ENCODE data around the gene SVEP1.

SVEP1 gene

GRCh38 chr9:110591526-110591925, 12.0 kb upstream of the SVEP1 start:
- no peak overlapping the region for H3K27ac ChIP-seq
- TF ChIP-seq CTCF (conservative IDR thresholded peaks at IDR 0.05) = no peak

GRCh38 chr9:110590816-110591215, 11.3 kb upstream of the SVEP1 start:
- H3K27ac ChIP-seq = no peak overlapping the region
- no peak for TF ChIP-seq CTCF (conservative IDR thresholded peaks at IDR 0.05)

- H3K27ac ChIP-seq = no peak overlapping the region
- TF ChIP-seq CTCF (conservative IDR thresholded peaks at IDR 0.05) = no peak
These were observed 8.8 kb upstream of the SVEP1 start for GRCh38 chr9:110588296-110588695.

GRCh38 chr9:110583237-110583636, 3.7 kb upstream of the SVEP1 start:
- peak; percentile 88 for TF ChIP-seq CTCF (conservative IDR thresholded peaks at IDR 0.05)
- H3K27ac ChIP-seq = no peak overlapping the region

- TF ChIP-seq CTCF (conservative IDR thresholded peaks at IDR 0.05) = no peak
- H3K27ac ChIP-seq = no peak overlapping the region
These were observed 2.6 kb upstream of the SVEP1 start for GRCh38 chr9:110582156-110582555.

- no peak for TF ChIP-seq CTCF (conservative IDR thresholded peaks at IDR 0.05)
- no peak overlapping the region for H3K27ac ChIP-seq
These were observed 1.3 kb upstream of the SVEP1 start for GRCh38 chr9:110580850-110581249.

- H3K27ac ChIP-seq = no peak overlapping the region
- TF ChIP-seq CTCF (conservative IDR thresholded peaks at IDR 0.05) = no peak
These were observed 300 bp upstream of the SVEP1 start for GRCh38 chr9:110579862-110580219.

GRCh38 chr9:110578575-110579033, 937 bp downstream of the SVEP1 start:
- no peak for TF ChIP-seq CTCF (conservative IDR thresholded peaks at IDR 0.05)
- H3K27ac ChIP-seq = no peak overlapping the region
